ENCODE measurements around the gene SORCS1. TPM values are rescaled to one million over a fixed set of nuclear protein-coding genes. Genes with fewer than 3 reads are reported as not detected.
"Not testable (repeated sequence)": the region's sequence is repeated elsewhere in the genome, so short reads cannot be mapped to it uniquely, and the experiment has no call there.

Gene SORCS1
- total RNA-seq, 1 donor: 0.27 TPM

DNA sequence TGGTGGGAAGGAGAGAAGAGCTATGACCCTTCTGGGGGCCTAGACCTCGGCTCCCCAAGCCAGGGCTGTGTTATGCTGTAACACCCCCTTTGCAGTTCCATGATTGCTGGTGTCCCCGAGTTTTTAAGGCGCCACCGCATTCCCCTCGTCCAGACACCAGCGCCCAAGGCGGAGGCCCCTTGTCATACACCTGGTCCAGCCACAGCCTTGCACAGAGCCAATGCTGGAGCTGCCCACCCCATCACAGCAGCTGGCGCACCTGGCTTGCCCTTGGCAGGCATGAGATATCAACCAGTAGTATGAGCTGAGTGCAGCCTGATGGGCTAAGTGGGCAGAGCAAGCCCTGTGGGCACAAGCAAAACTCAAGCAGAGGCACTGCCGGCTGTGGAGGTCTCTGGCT is 209.4 kb downstream of the SORCS1 start:
- no peak for DNase-seq (ENCODE audit: low read depth in 2 of 3, low spot score in 2 of 3)

GRCh38 chr10:106952033-106952432 is 212.5 kb downstream of the SORCS1 start:
- no peak for DNase-seq (ENCODE audit: low read depth in 2 of 3, low spot score in 2 of 3)

DNA sequence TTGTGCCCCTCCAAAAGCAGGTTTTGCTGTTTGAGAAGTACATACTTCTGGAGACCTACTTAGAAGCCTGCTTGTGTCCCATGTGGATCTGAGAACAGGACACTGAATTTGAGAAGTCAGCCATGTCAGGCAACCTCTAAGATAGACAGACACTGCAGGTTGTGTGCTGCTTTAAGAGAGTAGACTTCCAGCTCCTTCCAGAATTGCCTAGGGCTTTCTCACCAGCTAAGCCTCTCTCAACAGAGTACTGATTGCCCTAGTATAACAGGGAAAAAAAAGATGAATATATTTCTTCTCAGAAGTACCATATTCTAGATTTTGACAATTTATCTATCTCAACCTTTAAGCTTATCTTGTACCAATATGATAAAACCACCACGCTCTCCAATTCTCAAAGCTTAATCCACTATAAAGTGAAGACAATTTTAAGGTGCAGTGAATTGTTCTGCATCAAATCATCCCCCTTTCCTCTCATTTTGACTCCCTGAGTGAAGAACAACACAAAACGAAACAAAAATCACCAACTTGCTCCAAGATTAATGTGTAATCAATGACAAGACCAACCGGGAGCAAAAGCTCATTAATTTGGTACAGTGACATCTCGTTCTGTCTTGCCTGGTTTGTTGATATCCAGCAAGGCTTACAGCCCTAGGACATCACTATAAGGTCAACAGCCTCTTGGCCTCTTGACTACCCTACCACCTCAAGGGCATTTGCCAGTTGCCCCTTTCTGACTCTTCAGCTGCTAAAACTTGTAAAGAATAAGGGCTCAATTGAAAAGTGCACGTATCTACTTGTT is 214.6 kb downstream of the SORCS1 start:
- DNase-seq (ENCODE audit: low read depth in 2 of 3, low spot score in 2 of 3): no peak

- DNase-seq (ENCODE audit: low read depth in 2 of 3, low spot score in 2 of 3): no peak
These were observed 216.9 kb downstream of the SORCS1 start for GRCh38 chr10:106947643-106948042.

DNA sequence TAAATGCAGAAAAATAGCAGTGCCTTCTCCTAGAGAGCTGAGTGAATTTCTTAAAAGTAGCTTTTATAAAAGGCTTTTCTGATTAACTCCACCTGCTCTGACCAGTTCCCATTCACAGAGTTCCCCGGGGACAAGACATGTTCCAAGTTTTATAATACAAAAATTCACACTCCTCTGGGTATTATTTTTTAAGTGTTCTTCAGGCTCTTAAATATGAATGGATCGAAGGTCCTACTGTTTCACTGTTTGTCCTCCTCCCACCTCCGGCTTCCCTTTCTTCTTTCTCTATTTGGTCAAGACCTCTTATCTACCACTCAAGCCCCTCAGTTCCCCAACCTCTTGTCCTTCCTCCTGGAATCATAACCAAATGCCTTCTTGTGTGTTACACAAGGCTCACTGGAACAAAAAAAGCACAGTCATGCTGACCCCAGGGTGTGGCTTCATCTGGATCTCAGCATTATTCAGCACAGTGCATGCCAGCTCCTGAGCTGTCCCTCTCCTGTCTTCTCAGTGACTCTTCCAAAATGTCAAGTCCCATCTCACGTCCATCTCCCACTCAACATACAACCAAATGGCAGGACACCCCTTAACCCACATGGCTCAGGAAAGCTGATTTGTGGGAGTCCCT is 222.4 kb downstream of the SORCS1 start:
- peak in 1 of 3 donors; percentile 21 for DNase-seq (ENCODE audit: low read depth in 2 of 3, low spot score in 2 of 3)

GRCh38 chr10:106941297-106942034 is 223.0 kb downstream of the SORCS1 start:
- DNase-seq (ENCODE audit: low read depth in 2 of 3, low spot score in 2 of 3): no peak

DNA sequence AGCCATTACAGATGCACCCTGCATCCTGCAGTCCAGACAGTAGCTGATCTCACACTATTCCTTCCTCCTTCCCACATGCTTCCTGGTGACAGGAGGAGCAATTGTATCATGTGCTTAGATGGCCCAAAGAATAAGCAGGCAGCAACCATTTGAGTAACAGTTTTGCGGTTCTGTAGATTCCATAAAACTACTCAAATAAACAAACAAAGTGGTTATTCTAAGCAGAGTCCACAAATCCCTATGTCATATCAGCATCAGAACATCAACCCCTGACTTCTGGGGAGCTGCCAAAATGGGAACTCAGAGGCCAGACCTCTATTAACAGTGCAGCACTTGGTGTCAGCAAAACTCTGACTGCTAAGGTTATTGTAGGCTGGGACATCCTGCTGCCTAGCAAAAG is 226.0 kb downstream of the SORCS1 start:
- no peak for DNase-seq (ENCODE audit: low read depth in 2 of 3, low spot score in 2 of 3)

DNA sequence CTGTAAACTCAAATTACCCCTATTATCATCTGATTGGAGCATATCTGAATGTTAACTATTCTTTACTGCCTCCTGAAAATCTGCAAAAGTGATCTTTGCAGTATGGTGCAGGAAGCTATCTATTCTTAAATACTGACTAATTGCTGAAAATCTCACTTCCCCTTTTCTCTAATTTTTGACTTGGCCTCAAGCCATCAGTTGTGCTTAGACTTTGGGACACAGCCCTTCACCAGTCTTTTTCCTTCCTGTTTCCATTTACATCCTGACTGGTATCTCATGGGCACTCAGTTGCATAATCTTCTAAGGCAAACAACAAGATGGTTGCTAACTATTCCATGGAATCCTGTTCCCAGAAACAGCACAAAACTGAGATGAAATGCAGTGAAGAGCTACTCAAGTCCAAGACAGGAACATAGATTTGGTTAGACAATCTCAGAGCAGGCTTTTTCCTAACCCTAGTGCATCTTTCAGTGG is 228.5 kb downstream of the SORCS1 start:
- DNase-seq (ENCODE audit: low read depth in 2 of 3, low spot score in 2 of 3): peak in 2 of 3 donors; percentile 29 to 80

DNA sequence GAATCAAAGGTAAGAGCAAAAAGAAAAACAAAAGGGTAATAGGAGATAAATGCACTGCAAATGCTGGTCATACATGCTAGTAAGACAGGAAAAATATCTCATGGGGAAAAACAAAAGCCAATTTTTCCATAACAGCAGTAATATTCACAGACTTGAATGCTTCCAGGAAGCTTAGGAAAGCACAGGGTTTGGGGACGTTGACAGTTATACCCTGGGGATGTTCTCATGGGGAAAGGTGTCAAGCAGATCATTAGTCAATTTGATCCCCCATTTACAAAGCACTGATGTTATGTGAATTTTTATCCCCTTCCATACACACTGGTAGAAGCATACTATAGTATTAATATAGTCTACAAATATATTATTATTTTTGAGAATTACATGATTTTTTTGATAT is 232.7 kb downstream of the SORCS1 start:
- DNase-seq (ENCODE audit: low read depth in 2 of 3, low spot score in 2 of 3): no peak

DNA sequence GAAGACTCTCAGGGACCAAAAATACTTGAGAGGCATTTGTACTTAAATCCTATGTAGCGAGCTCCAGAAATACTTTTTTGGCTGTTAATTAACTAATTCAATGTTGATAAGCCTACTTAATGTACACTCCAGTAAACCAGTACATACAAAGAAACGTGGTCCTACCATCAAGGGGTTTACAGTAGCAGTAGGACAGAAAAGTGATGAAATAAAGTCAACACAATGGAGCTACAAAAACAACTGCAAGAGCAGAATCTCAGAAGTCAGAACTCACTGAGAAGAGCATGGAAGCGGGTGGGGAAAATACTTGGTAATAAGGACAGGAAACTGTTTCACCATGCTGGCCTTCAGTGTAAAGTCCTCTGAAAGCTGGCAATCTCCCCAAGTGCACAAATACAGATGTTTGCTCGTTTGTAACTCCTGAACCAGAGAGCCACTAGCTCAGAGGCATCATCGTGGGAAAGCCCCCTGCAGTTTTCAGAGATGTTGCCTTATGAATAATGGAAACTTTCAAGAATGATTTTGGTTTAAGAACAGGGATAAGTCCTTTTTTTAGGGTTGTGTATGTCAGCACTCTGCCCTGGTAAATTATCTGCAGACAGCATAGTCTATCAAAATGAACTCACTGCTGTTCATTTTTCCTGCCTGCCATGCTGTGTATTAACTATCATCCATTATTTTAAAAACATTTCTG is 233.2 kb downstream of the SORCS1 start:
- DNase-seq (ENCODE audit: low read depth in 2 of 3, low spot score in 2 of 3): no peak

- DNase-seq (ENCODE audit: low read depth in 2 of 3, low spot score in 2 of 3): no peak
These were observed 233.8 kb downstream of the SORCS1 start for GRCh38 chr10:106930751-106931150.

DNA sequence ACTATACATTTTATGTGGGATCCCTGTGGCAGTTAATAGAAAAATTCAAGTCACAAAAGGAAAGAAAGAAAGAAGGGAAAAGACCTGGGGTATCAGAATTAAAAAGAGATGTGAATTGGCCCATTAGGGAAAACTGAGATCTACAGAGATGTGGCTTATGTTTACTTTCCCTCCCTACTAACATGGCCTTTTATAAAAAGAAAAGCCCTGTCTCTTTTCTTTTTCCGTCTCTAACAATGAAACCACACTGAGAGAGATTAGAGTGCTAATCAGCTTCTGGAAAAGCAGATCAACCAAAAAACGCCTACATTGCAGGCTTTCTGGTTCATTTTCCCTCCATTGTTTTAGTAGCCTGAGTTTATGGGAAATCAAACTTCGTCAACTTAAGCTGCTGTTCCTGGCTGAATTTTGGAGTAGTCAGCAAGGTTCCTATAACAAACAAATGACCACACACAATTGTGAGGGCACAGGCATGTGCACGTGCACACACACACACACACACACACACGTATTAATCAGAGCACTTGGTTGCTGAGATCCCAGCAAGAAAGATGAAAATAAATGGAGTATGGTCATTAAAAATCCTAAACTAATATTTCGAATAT is 235.1 kb downstream of the SORCS1 start:
- no peak for DNase-seq (ENCODE audit: low read depth in 2 of 3, low spot score in 2 of 3)

GRCh38 chr10:106928151-106928550 is 236.4 kb downstream of the SORCS1 start:
- not testable (repeated sequence) for DNase-seq (ENCODE audit: low read depth in 2 of 3, low spot score in 2 of 3)

DNA sequence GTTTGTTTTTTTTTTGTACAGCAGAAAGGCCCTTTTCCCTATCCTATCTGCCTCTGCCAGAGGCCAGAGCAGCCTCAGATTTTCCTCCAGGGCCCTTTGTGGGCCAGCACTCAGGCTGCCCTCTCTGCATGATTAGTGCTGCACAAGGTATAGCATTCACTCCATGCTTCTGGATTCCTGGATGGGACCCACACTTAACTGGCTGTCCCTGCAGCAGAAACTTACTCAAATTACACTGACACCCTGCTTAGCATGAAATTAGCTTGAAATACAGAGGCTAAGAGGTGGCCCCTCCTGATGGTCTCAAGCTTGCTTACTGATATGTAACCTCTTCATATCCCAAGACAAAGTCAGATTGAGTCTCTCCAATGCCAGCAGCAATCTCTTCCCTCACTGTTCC is 239.3 kb downstream of the SORCS1 start:
- no peak for DNase-seq (ENCODE audit: low read depth in 2 of 3, low spot score in 2 of 3)

DNA sequence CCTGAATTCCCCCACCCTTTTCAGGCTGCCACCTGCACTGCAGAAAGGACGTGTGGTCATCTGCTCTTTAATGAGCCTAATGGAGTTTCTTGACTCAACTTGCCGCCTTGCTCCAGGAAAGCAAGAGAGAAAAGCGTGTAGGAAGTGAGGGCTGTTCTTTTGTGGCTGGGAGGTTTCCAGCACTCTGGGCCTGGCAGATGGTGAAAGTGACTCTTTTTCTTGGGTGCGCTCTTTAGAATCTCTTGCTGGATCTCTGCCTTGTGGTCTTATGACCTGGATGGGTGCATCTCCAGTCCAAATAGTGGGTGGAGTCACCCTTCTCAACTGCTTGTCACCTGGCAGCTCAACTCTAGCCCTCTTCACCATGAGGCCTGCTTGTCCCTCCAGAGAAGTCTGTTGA is 244.0 kb downstream of the SORCS1 start:
- no peak for DNase-seq (ENCODE audit: low read depth in 2 of 3, low spot score in 2 of 3)

DNA sequence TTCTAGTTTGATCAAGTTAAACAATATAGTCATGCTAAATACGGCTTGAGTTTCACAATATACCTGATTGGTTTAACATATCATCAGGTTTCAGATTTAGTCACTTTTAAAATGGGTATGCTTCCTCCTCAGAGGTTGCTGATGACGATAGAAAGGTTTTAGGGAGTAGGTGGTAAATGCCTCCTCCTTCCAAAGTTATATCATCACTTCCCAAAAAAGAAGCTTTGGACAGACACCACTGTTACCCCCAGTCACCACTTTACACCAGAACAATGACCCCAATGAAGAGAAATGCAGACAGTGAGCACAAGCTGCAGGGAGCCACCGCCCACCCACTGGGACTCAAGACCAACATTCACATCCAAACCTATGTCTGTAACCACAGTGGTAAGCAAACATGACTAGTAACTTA is 244.6 kb downstream of the SORCS1 start:
- DNase-seq (ENCODE audit: low read depth in 2 of 3, low spot score in 2 of 3): no peak

- DNase-seq (ENCODE audit: low read depth in 2 of 3, low spot score in 2 of 3): no peak
These were observed 247.0 kb downstream of the SORCS1 start for GRCh38 chr10:106917452-106918055.

DNA sequence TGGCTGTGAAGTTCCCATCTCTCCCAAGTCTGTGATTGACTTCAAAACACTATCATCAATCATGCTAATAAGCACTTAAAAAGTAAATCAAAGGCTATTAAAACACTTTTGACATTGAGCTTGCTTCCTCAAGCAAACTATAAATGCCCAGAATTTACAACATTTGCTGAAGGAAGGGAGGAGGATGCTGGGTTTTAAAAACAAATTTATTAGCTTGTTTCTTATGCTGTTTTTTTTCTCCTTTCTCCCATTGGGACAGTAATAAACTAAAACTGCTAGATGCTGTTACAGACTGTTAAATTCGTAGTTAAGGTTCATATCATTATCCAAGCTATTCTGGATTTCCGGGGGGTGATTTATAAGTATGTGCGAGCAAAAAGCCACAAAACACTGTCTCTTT is 250.5 kb downstream of the SORCS1 start:
- DNase-seq (ENCODE audit: low read depth in 2 of 3, low spot score in 2 of 3): no peak

GRCh38 chr10:106913348-106913747 is 251.2 kb downstream of the SORCS1 start:
- DNase-seq (ENCODE audit: low read depth in 2 of 3, low spot score in 2 of 3): no peak

GRCh38 chr10:106911096-106911495 is 253.4 kb downstream of the SORCS1 start:
- no peak for DNase-seq (ENCODE audit: low read depth in 2 of 3, low spot score in 2 of 3)
